Measurements from ENCODE around the gene TSPEAR. TPM values are rescaled to one million over a fixed set of nuclear protein-coding genes. Genes with fewer than 3 reads are reported as not detected.

Gene TSPEAR
- total and polyA plus RNA-seq, 9 of the 15 experiments (the other 6 are each of a cell fraction or from before 2014, with no cell fraction given) = not detected

GRCh38 chr21:44594406-44594916 lies 116.9 kb downstream of the TSPEAR start (continued):
- no peak for TF ChIP-seq RBFOX2 (IDR thresholded peaks at IDR 0.05; ENCODE audit: low read depth, low read length)
- no peak for TF ChIP-seq DNMT1 (IDR thresholded peaks at IDR 0.05)
- TF ChIP-seq TCF15 (CRISPR knock-in tag; IDR thresholded peaks at IDR 0.05) = no peak
- no peak for TF ChIP-seq JUNB (CRISPR knock-in tag; conservative IDR thresholded peaks at IDR 0.05)
- no peak for TF ChIP-seq TAF15 (IDR thresholded peaks at IDR 0.05; ENCODE audit: low read depth, low read length)
- no peak for TF ChIP-seq GABPA (tag; conservative IDR thresholded peaks at IDR 0.05; ENCODE audit: low read depth)
- TF ChIP-seq MLLT1 (IDR thresholded peaks at IDR 0.05) = no peak
- TF ChIP-seq KAT8 (IDR thresholded peaks at IDR 0.05; ENCODE audit: low read depth) = no peak
- no peak for TF ChIP-seq NEUROD1 (IDR thresholded peaks at IDR 0.05; ENCODE audit: borderline replicate concordance, low read depth, low read length, partially characterized antibody)
- peak; percentile 16; the same call in 1 of the 2 replicates for TF ChIP-seq MGA (IDR thresholded peaks at IDR 0.05)
- TF ChIP-seq ZNF79 (CRISPR knock-in tag; IDR thresholded peaks at IDR 0.05; ENCODE audit: low read depth) = no peak
- TF ChIP-seq POU5F1 (IDR thresholded peaks at IDR 0.05; ENCODE audit: borderline replicate concordance, low read depth, low read length, partially characterized antibody) = no peak
- TF ChIP-seq FOXK2 (conservative IDR thresholded peaks at IDR 0.05 in 1 of 2, IDR thresholded peaks at IDR 0.05 in 1 of 2; ENCODE audit: low read depth in 2 of 2) = no peak
- peak; percentile 72 for TF ChIP-seq CREB3 (tag; conservative IDR thresholded peaks at IDR 0.05; ENCODE audit: low read depth)
